GM18868 (cell line): ENCODE results near the gene CNDP1.
"Not testable (repeated sequence)": the region's sequence is repeated elsewhere in the genome, so short reads cannot be mapped to it uniquely, and the experiment has no call there.

Experiments
- ATAC-seq: cut with Tn5 transposase; IDR thresholded peaks from one replicate; pipeline ENCODE4 v1.9.1; 2021; ENCODE audit warnings: mild to moderate bottlenecking, moderate library complexity; ENCODE audit not compliant: unreplicated experiment

The CNDP1 gene

DNA sequence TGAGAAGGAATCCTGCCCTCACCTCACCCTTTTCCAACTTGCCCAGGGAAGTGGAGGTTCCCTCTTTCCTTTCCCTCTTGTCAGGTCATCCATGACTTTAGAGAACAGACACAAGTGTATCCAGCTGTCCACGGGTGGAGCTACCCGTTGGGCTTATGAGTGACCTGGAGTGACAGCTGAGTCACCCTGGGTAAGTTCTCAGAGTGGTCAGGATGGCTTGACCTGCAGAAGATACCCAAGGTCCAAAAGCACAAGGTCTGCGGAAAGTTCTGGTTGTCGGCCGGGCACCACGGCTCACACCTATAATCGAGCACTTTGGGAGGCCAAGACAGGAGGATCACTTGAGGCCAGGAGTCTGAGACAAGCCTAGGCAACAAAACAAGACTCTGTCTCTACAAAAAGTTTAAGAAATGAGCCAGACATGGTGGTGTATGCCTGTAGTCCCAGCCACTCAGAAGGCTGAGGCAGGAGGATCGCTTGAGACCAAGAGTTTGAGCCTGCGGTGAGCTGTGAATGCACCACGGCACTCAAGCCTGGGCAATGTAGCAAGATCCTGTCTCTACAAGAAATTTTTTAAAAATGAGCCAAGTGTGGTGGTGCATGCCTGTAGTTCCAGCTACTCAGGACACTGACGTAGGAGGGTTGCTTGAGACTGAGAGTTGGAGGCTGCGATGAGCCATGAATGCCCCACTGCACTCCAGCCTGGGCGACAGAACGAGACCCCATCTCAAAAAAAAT lies 14.0 kb upstream of the CNDP1 start:
- no peak for ATAC-seq

GRCh38 chr18:74521068-74521725 lies 13.1 kb upstream of the CNDP1 start:
- ATAC-seq: no peak

- no peak for ATAC-seq
Observed at GRCh38 chr18:74522635-74523548, 11.4 kb upstream of the CNDP1 start.

DNA sequence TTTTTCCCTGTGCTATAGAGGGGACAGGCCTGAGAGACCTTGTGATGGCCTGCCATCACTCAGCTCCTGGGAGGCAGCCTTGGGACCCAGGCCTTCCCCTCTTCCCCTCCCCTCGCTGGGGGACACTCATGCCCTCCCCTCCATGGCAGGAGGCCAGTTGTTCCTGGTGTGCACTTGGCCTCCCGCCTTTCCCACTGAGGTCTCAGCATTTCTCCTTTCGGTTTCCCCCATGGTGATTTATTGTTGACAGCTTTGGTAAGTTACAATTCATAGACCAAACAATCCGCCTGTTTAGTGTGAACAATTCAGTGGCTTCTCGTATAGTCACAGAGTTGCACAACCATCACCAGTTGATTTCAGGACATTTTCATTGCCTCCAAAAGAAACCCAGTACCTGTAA lies 10.2 kb upstream of the CNDP1 start:
- ATAC-seq: no peak

DNA sequence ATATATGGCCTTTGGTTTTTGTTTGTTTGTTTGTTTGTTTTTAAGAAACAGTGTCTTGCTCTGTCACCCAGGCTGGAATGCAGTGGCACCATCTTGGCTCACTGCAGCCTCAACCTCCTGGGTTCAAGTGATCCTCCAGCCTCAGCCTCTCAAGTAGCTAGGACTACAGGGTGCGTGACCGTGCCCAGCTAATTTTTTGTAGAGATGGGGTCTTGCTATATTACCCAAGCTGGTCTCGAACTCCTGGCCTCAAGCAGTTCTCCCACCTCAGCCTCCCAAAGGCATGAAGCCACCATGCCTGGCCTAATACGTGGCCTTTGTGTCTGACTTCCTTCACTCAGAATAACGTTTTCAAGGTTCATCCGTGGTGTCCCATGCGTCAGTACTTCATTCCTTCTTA lies 9.4 kb upstream of the CNDP1 start:
- ATAC-seq: not testable (repeated sequence)

- ATAC-seq: no peak
Observed at GRCh38 chr18:74525741-74526140, 8.6 kb upstream of the CNDP1 start.

DNA sequence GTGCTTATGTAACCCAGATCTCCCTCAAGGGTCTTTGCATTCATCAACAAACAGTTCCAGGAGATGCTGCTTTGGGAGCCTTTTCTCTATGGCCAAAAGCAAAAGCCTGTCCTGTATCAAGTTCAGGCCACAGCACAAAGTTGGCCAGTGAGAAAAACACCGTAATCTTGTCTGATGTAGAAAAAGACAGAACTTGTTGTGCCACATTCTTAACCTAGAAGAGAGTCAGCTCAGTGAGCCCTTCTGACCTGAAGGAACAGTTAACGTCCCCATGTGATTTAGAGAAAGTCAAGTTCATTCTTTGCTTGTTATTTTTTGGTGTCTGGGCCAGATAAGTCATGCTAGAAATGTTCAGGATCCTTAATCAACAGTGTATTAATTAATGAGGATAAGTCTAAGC lies 7.8 kb upstream of the CNDP1 start:
- ATAC-seq: no peak

DNA sequence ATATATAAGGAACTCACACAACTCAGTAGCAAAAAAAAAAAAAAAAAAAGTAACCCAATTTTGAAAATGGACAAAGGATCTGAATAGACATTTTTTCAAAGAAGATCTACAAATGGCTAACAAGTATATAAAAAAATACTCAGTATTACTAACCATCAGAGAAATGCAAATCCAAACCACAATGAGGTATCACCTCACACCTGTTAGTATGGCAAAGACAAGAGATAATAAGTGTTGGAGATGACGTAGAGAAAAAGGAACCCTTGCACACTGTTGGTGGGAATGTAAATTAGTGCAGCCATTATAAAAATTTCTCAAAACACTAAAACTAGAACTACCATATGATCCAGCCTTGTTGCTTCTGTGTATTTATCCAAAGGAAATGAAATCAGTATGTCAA lies 5.8 kb upstream of the CNDP1 start:
- ATAC-seq: no peak

GRCh38 chr18:74528913-74529312 lies 5.4 kb upstream of the CNDP1 start:
- ATAC-seq: no peak

DNA sequence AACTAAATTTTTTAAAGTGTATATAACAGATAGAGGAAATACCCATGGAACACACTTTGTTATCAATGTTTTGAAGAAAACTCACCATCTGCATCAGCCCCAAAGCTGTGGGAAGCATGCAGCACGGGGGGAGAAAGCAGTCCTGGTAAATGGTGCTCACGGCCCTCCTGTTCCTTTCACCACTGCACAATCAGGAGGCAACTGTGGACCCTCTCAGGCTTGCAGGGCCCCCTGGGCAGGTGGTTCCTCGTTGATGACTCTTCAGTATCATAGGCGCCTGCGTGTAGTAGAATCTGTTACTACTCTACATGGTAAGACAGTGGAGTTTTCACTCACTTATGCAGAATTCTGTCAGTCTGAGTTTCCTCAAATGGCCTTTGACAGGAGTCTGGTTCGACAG lies 4.9 kb upstream of the CNDP1 start:
- no peak for ATAC-seq

GRCh38 chr18:74529811-74530583 lies 4.3 kb upstream of the CNDP1 start:
- no peak for ATAC-seq

DNA sequence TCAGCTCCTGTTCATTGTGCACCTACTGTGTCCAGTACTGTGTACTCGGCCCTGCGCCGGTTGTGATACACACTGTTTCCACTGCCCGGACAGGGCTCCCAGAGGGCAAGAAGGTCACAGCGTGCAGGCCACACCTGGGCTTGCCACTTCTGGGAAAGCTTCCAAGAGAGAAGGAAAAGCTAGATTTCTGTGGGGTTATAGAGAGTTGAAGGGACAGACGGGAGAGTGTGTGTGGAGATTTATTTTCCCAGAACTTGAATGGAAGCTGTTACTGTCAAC lies 3.8 kb upstream of the CNDP1 start:
- no peak for ATAC-seq

GRCh38 chr18:74531043-74531442 lies 3.3 kb upstream of the CNDP1 start:
- ATAC-seq: no peak

DNA sequence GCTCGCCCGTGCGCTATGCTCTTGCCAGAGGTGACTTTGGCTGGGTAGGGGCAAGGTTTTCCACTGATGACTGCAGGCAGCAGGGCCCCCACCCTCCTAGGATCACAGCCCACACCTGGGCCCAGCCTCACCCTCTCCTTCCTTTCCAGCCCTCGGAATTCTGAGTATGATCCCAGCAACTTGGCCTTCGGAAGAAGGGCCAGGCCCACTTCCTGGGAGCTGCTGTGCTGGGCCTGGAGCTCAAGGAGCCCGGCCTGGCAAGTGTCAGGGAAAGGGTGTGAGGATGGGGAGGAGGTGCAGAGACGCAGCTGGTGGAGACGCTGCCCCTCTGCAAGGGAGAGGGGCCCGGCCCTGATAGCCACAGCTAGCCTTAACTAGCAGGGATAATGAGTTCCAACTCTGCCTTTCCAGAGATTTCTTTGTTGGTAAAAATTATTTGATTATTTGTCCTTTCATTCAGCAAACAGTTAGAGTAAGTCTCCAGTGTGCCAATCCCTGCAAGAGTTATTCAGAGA lies 1.7 kb upstream of the CNDP1 start:
- no peak for ATAC-seq

- ATAC-seq: no peak
Observed at GRCh38 chr18:74533666-74534065, 634 bp upstream of the CNDP1 start.

DNA sequence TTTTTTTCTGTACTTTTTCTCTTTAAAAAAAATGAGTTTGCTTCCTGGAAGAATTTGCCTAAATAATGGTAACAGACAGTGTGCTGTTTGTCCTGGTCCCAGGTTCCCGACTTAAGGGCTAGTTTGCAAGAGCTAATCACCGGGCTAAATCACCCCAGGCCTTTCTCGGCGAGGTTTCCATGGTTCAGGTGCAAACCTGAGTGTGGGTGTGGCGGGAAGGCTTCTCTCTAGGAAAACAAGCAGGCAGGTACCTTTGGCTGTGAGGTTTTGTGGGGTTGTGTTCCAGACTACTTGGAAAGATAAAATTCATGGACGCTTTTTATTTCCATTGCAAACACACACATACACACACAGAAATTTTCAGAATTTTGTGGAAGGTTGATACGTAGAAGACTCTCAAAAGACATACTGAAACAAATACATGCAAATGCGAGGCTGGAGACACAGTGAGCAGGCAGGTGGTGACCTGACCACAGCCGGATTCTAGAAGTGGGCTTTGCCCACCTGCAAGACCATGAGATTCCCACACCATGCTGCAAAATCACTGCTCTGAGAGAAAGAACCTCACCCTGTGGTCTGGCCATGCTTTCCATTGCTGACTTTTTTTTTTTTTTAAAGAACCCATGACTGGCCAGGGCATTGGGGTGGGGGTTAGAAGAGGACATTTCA lies 815 bp downstream of the CNDP1 start:
- ATAC-seq: no peak

DNA sequence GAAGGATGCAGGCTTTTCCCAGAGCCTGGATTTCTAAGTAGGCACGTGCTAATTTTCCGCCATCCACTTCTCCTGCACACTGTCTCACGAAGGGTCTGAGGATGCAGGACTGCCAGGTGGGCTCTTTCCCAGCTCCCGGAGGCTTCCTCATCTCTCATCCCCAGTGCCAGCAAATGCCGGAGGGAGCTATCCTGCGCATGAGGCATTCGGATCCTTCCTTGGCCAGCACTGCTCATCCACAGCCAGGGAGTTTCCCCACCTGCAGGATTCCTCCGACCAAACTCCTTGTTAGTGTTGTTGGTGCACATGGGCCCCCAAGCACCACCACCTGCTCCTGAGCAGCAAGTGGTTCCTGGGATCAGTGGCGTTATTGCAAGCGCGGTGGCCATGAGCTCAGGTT lies 5.0 kb downstream of the CNDP1 start:
- ATAC-seq: no peak

- ATAC-seq: no peak
Observed at GRCh38 chr18:74540652-74541421, 6.5 kb downstream of the CNDP1 start.

DNA sequence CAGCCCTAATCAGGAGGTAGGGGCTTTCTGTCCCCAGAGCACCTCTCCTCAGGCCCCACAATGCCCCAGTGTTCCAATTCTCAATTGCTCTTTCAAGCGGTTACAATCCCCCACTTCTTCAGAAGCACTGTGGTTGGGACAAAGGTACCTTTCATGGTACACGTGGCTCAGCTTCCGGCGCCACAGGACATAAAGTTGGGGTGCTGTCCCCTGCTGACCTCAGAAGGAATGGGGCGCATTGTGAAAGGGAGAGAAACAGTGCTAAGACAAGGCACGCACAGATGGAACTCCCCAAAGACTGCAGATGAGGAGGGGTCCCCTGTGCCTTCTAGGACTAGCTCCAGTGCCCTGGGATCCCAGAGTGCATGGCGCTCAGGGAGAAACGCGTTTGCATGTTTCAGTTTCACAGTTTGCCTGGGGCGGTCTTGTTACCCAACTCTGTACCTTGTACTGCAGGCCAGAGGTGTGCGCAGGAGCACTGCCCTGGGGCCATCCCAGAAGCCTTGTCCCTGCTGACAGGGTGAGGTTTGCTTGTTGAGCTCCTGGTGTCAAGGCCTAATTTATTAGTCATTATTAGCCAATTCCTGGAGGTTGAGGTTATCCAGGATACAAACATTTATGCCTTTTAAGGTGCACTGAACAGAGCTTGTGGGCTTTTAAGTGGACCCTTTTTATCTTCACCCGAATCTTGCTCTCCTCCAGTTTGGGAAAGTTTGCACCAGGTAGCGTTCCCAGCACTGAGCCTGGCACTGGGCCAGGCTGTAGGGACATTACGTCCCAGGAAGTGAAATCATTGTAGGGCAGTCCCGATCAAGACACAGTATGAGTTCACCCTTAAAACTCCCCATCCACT lies 7.6 kb downstream of the CNDP1 start:
- no peak for ATAC-seq
